Common myeloid progenitor, CD34-positive (primary cell): ENCODE data around the gene ELAC2.

Experiments used
- CTCF ChIA-PET: fragments of 350-600 bp; sonication (Branson Sonifier 250); formaldehyde crosslinking; loops from one replicate; lab custom pipeline; 2021; ENCODE audit warnings: antibody characterized with exemption; lab: Charles Lee
- POLR2A ChIA-PET: fragments of 350-600 bp; sonication (Branson Sonifier 250); formaldehyde crosslinking; loops from one replicate; lab custom pipeline; 2021; ENCODE audit warnings: antibody characterized with exemption; lab: Charles Lee
- DNase-seq, 3 donors: peaks; one replicate each; pipeline versions ENCODE4 v3.0.0 to v3.0.0-alpha.2; 2013
- H3K27ac ChIP-seq, 2 experiments: 1 replicate in 1 of 2; 2 replicates in 1 of 2; pipeline ENCODE4 v1.7.0; 2013; ENCODE audit warnings: inconsistent platforms in 2 of 2, low read length in 2 of 2, mild to moderate bottlenecking in 2 of 2, low read depth in 1 of 2, moderate library complexity in 1 of 2; ENCODE audit not compliant: severe bottlenecking in 2 of 2, insufficient read depth in 1 of 2, poor library complexity in 1 of 2
- H3K27me3 ChIP-seq, 5 experiments: replicated peaks in 2 of 5; 1 replicate in 3 of 5; 2 replicates in 2 of 5; pipeline versions ENCODE4 v1.6.1 to v1.7.0; 2013; ENCODE audit warnings: low read length in 4 of 5, mild to moderate bottlenecking in 2 of 5, moderate library complexity in 2 of 5, inconsistent platforms in 1 of 5; ENCODE audit not compliant: insufficient read depth in 5 of 5, control insufficient read depth in 4 of 5
- H3K36me3 ChIP-seq, 4 experiments: 1 replicate in 2 of 4; 2 replicates in 2 of 4; pipeline versions ENCODE4 v1.6.1 to v1.7.0; 2013; ENCODE audit warnings: low read length in 3 of 4, control low read depth in 1 of 4, mild to moderate bottlenecking in 1 of 4; ENCODE audit not compliant: control insufficient read depth in 4 of 4, insufficient read depth in 4 of 4
- H3K4me1 ChIP-seq, 4 experiments: 1 replicate in 3 of 4; 2 replicates in 1 of 4; pipeline versions ENCODE4 v1.6.1 to v1.7.1; 2013; ENCODE audit warnings: low read length in 3 of 4, mild to moderate bottlenecking in 3 of 4, control low read depth in 1 of 4, inconsistent platforms in 1 of 4, moderate library complexity in 1 of 4; ENCODE audit not compliant: control insufficient read depth in 4 of 4, insufficient read depth in 4 of 4; ENCODE audit errors: control extremely low read depth in 1 of 4
- H3K4me3 ChIP-seq, 7 experiments: 1 replicate in 4 of 7; 2 replicates in 3 of 7; pipeline versions ENCODE4 v1.5.1 to v1.7.0; 2013; ENCODE audit warnings: mild to moderate bottlenecking in 7 of 7, low read length in 6 of 7, moderate library complexity in 6 of 7, inconsistent platforms in 2 of 7, low read depth in 2 of 7, control low read depth in 1 of 7; ENCODE audit not compliant: insufficient read depth in 4 of 7, control insufficient read depth in 1 of 7; ENCODE audit errors: extremely low read depth in 1 of 7
- H3K9me3 ChIP-seq, 5 experiments: 1 replicate in 4 of 5; 2 replicates in 1 of 5; pipeline versions ENCODE4 v1.6.1 to v1.7.1; 2013; ENCODE audit warnings: low read length in 4 of 5, mild to moderate bottlenecking in 2 of 5, inconsistent platforms in 1 of 5, low read depth in 1 of 5, moderate library complexity in 1 of 5; ENCODE audit not compliant: control insufficient read depth in 4 of 5, insufficient read depth in 2 of 5; ENCODE audit errors: control extremely low read depth in 1 of 5
- WGBS: methylation state at CpG from one replicate; pipeline ENCODE4 v1.1.5; 2013; ENCODE audit not compliant: insufficient coverage; 5-methylcytosine and 5-hydroxymethylcytosine counted together

Gene ELAC2

DNA sequence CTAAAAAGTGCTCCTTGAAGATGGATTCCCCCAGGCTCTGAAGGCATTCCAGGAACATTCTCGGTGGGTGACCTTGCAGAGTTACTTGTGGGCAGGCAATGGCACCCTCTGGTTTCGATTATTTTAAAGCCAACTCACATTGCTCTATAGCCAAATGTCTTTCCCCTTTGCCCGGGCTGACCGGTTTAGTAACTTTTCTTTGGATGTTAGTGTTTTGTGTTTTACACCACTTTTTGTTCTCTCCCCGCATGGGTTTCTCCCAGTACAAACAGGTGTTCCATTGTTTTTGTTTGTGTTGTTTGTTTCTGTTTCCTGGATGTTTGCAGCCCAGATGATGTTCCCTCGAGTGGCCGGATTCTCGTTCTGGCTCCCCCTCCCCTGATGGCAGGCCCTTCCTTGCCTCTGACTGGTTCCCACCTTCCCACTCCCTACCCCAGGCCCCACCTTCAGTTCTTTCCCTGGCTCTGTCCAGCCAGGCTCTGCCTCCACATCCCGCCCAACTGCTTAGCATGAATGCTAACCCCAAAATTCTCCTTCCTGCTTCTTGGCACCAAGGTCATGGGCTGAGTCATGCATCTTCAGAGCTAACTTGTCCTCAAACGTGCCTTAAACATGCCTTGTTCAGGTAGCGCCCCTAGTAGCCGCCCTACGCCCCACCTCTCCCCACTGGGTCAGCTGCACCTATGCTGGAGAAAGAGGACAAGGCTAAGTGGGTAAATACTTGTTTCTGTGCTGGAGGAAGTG is 40.6 kb downstream of the ELAC2 start:
- H3K4me1 ChIP-seq, result peaks cover 0 to 10% (median 4%) of the 10 kb centered on the region in 4 experiments
- 77% methylated on average over 10 of the region's 13 CpGs for WGBS
- POLR2A ChIA-PET, result no interaction called here
- H3K36me3 ChIP-seq, result no peaks in the 10 kb centered on the region
- CTCF ChIA-PET, result no interaction called here
- peaks cover 0 to 27% (median 11%) of the 10 kb centered on the region in 5 experiments for H3K27me3 ChIP-seq
- no peak for DNase-seq
- no peak overlapping the region for H3K27ac ChIP-seq
- no peaks in the 10 kb centered on the region for H3K9me3 ChIP-seq
- no peak overlapping the region for H3K4me3 ChIP-seq

DNA sequence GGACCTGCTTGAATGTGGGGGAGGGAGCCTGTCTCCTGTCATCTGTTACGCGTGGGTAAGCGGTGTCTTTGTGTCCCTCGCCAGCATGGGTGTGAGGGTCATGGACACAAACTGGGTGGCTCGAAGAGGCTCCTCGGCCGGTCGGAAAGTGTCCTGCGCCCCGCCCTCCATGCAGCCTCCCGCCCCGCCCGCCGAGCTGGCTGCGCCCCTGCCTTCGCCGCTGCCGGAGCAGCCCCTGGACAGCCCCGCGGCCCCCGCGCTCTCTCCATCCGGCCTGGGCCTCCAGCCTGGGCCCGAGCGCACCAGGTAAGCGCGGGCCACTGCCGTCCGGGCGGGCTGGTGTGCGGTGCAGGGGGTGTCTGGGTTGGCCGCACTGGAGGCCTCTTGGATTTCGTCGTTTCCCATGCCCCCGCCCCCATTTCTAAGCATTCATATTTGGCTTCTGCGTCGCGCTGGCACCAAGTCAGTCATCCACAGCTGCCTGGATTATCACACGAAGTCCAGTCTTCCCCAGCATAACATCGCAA is 43.8 kb downstream of the ELAC2 start:
- Histone ChIP-seq H3K36me3 (no peaks in the 10 kb centered on the region), H3K27ac (no peak overlapping the region), H3K27me3 (peaks cover 2 to 39% (median 18%) of the 10 kb centered on the region in 5 experiments), H3K9me3 (no peaks in the 10 kb centered on the region), H3K4me3 (peak overlapping the region in 3 of 7 experiments; percentile 32 to 54 (median 52)), H3K4me1 (peaks cover 0 to 10% (median 4%) of the 10 kb centered on the region in 4 experiments)
- DNase-seq, result peak in 1 of 3 donors; percentile 9
- CTCF ChIA-PET, result no interaction called here
- 2% methylated on average over 37 of the region's 40 CpGs for WGBS
- POLR2A ChIA-PET, result no interaction called here

DNA sequence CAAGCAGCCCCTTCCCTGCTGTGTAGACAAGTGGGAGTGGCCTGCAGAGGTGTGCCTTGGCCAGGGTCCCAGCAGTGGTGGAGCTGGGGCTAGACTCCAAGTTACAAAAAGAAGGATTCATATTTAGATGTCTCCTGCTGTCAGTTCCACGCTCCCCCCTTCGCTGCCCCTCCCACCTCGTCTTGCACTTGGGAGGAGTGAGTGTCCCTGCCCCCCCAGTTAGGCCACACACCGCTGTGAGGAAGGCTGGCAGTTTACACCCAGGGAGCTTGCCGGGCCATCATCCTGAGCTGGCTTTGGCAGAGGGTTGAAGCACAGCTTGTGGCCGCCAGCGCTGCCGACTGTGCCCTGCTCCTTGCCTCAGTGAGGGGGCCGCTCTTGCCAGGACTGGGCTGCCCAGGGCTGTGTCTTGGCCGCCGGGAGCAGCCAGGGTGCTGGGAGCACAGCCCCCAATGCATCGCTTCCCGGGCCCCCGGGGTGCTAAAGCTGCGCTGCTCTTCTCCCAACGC is 44.3 kb downstream of the ELAC2 start:
- Histone ChIP-seq H3K4me1 (peaks cover 0 to 10% (median 4%) of the 10 kb centered on the region in 4 experiments), H3K27ac (no peak overlapping the region), H3K9me3 (no peaks in the 10 kb centered on the region), H3K4me3 (peak overlapping the region in 3 of 7 experiments; percentile 32 to 54 (median 52)), H3K36me3 (no peaks in the 10 kb centered on the region), H3K27me3 (peaks cover 2 to 39% (median 18%) of the 10 kb centered on the region in 5 experiments)
- ChIA-PET CTCF (interaction anchor here (0.5 kb wide), 1 partner anchor 39 kb away, joined by 3 read pairs; no protein-coding TSS in a partner anchor), POLR2A (no interaction called here)
- 12% methylated on average over 16 of the region's 16 CpGs for WGBS
- peak in 1 of 3 donors; percentile 1 for DNase-seq

DNA sequence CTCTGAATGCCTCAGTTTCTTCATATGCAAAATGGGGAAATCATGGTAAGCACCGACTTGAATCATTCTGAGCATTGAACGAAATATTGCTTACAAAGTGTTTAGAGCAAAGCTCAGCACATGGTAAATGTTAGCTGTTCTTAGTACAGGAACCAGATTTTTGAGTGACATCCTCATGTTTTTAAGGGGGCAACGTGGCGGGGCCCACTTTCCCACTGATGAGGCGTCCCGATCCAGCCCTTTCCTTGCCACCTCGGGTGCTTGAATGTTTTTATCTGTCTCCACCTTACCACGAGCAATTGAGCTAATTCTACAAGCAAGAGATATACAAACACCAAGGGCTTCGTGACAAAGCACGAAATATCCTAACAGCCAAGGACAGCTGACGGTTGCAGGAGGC is 49.9 kb downstream of the ELAC2 start:
- H3K9me3 ChIP-seq, result peaks cover 0 to 3% (median 0%) of the 10 kb centered on the region in 5 experiments
- H3K36me3 ChIP-seq, result no peaks in the 10 kb centered on the region
- POLR2A ChIA-PET, result no interaction called here
- no peaks in the 10 kb centered on the region for H3K4me1 ChIP-seq
- no peak overlapping the region for H3K27ac ChIP-seq
- no peak overlapping the region for H3K4me3 ChIP-seq
- 93% methylated on average over 11 of the region's 11 CpGs for WGBS
- peaks cover 0 to 14% (median 2%) of the 10 kb centered on the region in 5 experiments for H3K27me3 ChIP-seq
- CTCF ChIA-PET, result no interaction called here
- no peak for DNase-seq

DNA sequence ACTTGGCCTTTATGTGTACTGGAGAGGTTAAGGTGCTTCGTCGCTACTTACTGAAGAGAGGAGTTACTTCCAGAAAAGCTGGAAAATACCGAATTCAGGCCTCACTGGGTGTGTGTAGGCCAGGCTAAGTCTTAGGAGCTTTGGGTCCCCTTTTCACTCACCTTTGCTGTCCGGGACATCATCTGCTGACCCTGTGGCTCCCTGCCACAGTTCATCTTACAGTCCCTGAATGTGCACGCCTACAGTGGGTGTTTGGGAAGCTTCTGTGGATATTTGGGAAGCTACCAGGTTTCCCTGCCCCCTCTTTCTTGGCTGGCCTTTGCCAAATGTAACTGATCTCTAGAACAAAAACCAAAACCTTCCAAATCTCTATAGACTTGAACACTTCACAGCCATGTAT is 51.4 kb downstream of the ELAC2 start:
- no peak overlapping the region for H3K4me3 ChIP-seq
- peaks cover 0 to 5% (median 0%) of the 10 kb centered on the region in 5 experiments for H3K27me3 ChIP-seq
- 100% methylated on average over 5 of the region's 5 CpGs for WGBS
- H3K36me3 ChIP-seq, result no peaks in the 10 kb centered on the region
- no peak for DNase-seq
- POLR2A ChIA-PET, result no interaction called here
- no peak overlapping the region for H3K27ac ChIP-seq
- H3K4me1 ChIP-seq, result no peaks in the 10 kb centered on the region
- H3K9me3 ChIP-seq, result peaks cover 0 to 3% (median 0%) of the 10 kb centered on the region in 5 experiments
- CTCF ChIA-PET, result interaction anchor here (0.5 kb wide), 1 partner anchor 40 kb away, joined by 3 read pairs; no protein-coding TSS in a partner anchor

DNA sequence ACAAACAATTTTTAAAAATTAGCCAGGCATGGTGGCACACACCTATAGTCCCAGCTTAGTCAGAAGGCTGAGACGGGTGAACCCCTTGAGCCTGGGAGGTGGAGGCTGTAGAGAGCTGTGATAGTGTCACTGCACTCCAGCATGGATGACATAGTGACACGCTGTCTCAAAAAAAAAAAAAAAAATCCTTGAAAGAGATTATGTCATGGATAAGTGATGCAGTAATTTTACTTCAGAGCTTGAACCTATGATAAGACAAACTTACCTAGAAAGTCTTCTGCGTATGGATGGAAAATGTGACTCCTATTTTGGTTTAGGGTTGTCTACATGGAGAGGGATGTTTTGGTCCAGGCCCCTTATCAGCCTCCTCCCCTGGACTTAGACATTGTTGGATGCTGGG is 51.8 kb downstream of the ELAC2 start:
- H3K9me3 ChIP-seq, result peaks cover 0 to 3% (median 0%) of the 10 kb centered on the region in 5 experiments
- no peaks in the 10 kb centered on the region for H3K36me3 ChIP-seq
- no peaks in the 10 kb centered on the region for H3K4me1 ChIP-seq
- WGBS, result 100% methylated on average over 1 of the region's 3 CpGs
- ChIA-PET CTCF (no interaction called here), POLR2A (no interaction called here)
- DNase-seq, result no peak
- H3K27me3 ChIP-seq, result peaks cover 0 to 5% (median 0%) of the 10 kb centered on the region in 5 experiments
- H3K4me3 ChIP-seq, result no peak overlapping the region
- no peak overlapping the region for H3K27ac ChIP-seq

DNA sequence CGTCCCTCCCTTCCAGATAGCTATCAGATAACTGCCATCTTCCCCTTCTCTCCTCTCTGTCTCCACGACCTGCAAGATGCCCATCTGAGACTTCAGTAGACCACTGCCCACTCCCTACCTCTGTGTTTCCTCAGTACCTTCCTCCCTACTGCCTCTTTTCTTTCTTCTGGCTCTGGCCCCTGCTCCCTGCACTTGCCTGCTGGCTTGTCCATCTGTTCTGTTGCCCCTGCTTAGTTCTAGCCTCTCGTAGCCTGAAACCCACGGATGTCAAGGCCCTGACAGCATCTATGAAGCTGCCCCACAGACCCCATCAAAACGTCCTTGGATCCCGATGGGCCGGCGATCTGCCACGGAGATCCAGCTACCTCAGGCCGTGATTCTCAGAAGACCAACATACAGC is 53.0 kb downstream of the ELAC2 start:
- POLR2A ChIA-PET, result no interaction called here

More for the DNA sequence above, 53.0 kb downstream of the ELAC2 start:
- Histone ChIP-seq H3K4me3 (no peak overlapping the region), H3K27me3 (no peaks in the 10 kb centered on the region), H3K4me1 (no peaks in the 10 kb centered on the region), H3K27ac (no peak overlapping the region), H3K9me3 (peaks cover 0 to 3% (median 0%) of the 10 kb centered on the region in 5 experiments), H3K36me3 (no peaks in the 10 kb centered on the region)
- CTCF ChIA-PET, result no interaction called here
- 94% methylated on average over 10 of the region's 10 CpGs for whole genome bisulfite sequencing
- DNase-seq, result no peak
